Measurements from ENCODE around the gene ARID4A. TPM values are rescaled to one million over a fixed set of nuclear protein-coding genes. Genes with fewer than 3 reads are reported as not detected.

Gene ARID4A
- total RNA-seq, 4 donors from 2014 or later = 22.9 to 66.0 (median 26.7) TPM

DNA sequence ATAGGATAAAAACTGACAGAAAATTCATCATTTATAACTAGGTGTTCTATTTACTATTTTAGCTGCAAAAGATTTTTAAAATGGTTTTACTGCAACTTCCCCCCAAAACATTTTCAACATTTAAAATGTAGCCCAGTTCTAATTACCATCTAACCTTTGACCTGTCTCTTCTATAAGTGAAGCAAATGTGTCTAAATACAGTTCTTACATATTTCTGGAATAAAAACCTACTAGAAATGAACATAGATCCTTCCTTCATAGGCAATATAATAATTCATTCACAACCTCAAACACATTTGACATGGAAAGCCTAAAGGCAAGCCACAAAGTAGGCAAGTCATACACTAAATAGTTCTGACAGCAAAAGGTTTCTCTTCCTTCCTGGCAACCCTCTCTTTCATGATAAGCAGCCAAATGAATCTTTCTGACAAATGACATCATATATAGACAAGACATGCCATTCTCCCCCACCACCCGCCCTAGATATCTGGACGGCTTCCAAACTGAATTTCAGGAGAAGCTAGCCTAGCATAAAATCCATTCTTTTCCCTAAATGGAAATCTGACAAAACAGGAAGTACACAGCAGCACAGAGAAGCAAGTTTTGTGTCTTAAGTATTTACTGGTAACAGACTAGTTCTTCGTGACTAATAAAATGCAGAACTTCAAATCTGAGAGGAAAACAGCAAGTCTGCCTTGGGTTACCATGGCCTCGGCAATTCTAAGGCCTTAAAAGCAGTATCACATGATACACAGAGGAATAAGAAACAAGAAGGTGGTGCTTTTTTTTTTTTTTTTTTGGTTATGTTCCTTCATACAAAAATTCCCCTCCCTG is 17.2 kb upstream of the ARID4A start:
- Histone ChIP-seq H3K4me1 (peaks cover 0 to 17% (median 6%) of the 10 kb centered on the region in 4 donors), H3K36me3 (peaks cover 0 to 70% (median 0%) of the 10 kb centered on the region in 3 donors), H3K4me3 (no peak overlapping the region), H3K9me3 (no peaks in the 10 kb centered on the region), H3K27ac (peak overlapping the region; percentile 30 to 53 (median 42)), H3K27me3 (no peaks in the 10 kb centered on the region)
- DNase-seq = no peak
- TF ChIP-seq, protein P1, sequence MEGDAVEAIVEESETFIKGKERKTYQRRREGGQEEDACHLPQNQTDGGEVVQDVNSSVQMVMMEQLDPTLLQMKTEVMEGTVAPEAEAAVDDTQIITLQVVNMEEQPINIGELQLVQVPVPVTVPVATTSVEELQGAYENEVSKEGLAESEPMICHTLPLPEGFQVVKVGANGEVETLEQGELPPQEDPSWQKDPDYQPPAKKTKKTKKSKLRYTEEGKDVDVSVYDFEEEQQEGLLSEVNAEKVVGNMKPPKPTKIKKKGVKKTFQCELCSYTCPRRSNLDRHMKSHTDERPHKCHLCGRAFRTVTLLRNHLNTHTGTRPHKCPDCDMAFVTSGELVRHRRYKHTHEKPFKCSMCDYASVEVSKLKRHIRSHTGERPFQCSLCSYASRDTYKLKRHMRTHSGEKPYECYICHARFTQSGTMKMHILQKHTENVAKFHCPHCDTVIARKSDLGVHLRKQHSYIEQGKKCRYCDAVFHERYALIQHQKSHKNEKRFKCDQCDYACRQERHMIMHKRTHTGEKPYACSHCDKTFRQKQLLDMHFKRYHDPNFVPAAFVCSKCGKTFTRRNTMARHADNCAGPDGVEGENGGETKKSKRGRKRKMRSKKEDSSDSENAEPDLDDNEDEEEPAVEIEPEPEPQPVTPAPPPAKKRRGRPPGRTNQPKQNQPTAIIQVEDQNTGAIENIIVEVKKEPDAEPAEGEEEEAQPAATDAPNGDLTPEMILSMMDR (IDR thresholded peaks at IDR 0.05) = no peak
- no peak for TF ChIP-seq POLR2A (IDR thresholded peaks at IDR 0.05)

GRCh38 chr14:58281969-58282368 is 16.4 kb upstream of the ARID4A start:
- DNase-seq = no peak
- Histone ChIP-seq H3K4me3 (no peak overlapping the region), H3K27ac (peak overlapping the region in 2 of 4 donors; percentile 30 to 42), H3K36me3 (peaks cover 0 to 75% (median 0%) of the 10 kb centered on the region in 3 donors), H3K27me3 (no peaks in the 10 kb centered on the region), H3K9me3 (no peaks in the 10 kb centered on the region), H3K4me1 (peaks cover 0 to 17% (median 6%) of the 10 kb centered on the region in 4 donors)
- TF ChIP-seq, protein P1 (IDR thresholded peaks at IDR 0.05) = no peak
- TF ChIP-seq POLR2A (IDR thresholded peaks at IDR 0.05) = no peak

DNA sequence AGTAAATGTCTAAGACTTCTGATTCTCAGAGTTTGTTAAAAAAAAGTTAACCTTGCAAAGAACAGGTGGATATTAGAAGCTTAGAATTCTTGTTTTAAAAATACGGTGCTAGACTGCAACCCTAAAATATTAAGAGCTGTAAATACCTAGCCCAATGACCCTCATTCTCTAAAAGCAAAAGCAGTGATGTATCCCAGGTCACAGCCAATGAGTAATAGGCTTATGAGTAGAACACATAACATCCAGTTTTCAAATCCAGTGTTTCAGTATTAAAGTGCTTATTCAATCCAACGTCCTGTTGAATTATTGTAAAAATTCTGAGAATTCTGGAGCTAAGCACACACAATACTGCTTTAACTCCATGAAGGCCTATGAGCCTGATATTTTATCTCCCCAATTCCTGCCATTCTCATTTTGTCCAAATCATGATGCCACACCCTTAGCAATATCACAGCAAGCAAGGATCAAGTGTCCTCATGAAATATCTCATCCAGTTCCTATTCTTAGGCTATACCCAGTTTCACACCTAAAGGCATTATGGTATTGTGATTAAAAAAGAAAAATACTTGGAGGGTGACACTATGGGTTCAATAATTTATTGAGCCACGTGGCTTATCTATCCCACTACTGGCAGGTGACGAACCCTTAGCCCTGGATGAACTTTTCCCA is 15.3 kb upstream of the ARID4A start:
- H3K27ac ChIP-seq = no peak overlapping the region
- no peak for DNase-seq
- peaks cover 0 to 75% (median 0%) of the 10 kb centered on the region in 3 donors for H3K36me3 ChIP-seq
- TF ChIP-seq, protein P1 (IDR thresholded peaks at IDR 0.05) = no peak
- no peak for TF ChIP-seq POLR2A (IDR thresholded peaks at IDR 0.05)
- H3K9me3 ChIP-seq = no peaks in the 10 kb centered on the region
- peaks cover 0 to 17% (median 6%) of the 10 kb centered on the region in 4 donors for H3K4me1 ChIP-seq
- no peak overlapping the region for H3K4me3 ChIP-seq
- H3K27me3 ChIP-seq = no peaks in the 10 kb centered on the region

DNA sequence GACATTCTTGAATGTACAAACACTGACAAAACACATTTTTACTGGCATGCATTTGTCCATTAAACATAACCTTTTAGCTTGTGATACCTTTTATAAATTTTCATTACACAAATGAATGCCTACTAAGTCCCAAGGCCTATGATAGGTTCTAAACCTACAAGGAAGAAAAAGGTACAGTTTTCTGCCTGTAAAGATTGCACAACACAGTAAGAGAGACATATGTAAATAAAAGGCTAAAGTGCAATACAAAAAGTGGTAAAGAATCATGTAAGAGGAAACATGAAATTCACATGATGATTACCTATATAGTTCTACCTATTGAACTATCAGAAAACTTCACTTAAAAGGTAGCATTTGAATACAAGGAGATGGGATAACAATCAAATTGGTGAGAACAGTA is 14.6 kb upstream of the ARID4A start:
- Histone ChIP-seq H3K4me1 (peaks cover 0 to 17% (median 6%) of the 10 kb centered on the region in 4 donors), H3K27me3 (no peaks in the 10 kb centered on the region), H3K27ac (no peak overlapping the region), H3K36me3 (peaks cover 0 to 77% (median 0%) of the 10 kb centered on the region in 3 donors), H3K9me3 (no peaks in the 10 kb centered on the region), H3K4me3 (no peak overlapping the region)
- no peak for TF ChIP-seq POLR2A (IDR thresholded peaks at IDR 0.05)
- TF ChIP-seq, protein P1 (IDR thresholded peaks at IDR 0.05) = no peak
- DNase-seq = no peak

GRCh38 chr14:58285132-58285531 is 13.2 kb upstream of the ARID4A start:
- DNase-seq = no peak
- no peak overlapping the region for H3K27ac ChIP-seq
- H3K27me3 ChIP-seq = no peaks in the 10 kb centered on the region
- no peaks in the 10 kb centered on the region for H3K9me3 ChIP-seq
- H3K4me1 ChIP-seq = peaks cover 0 to 17% (median 6%) of the 10 kb centered on the region in 4 donors
- no peak overlapping the region for H3K4me3 ChIP-seq
- TF ChIP-seq, protein P1 (IDR thresholded peaks at IDR 0.05) = no peak
- TF ChIP-seq POLR2A (IDR thresholded peaks at IDR 0.05) = no peak
- peaks cover 0 to 77% (median 0%) of the 10 kb centered on the region in 3 donors for H3K36me3 ChIP-seq
